ENCODE measurements around the gene CAMKK1. TPM values are rescaled to one million over a fixed set of nuclear protein-coding genes. Genes with fewer than 3 reads are reported as not detected.

CAMKK1 gene
- total RNA-seq, 8 experiments from 2014 or later = 2.2 to 7.7 (median 5.1) TPM

DNA sequence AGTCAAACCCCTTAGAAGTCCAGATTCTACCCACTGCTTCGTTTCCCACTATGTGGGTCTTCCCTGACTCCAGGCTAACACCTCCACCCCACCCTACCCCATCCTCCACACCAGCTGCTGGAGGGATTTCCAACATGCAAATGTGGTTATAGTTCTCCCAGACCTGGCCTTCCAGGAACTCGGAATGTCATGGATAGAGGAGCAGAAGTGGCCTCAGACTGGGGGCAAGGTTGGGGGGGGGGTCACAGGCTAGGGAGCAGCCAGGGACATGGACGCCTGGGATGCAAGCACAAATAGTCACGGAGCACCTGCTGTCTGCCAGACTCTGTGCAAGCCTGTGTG, 2.0 kb downstream of the CAMKK1 start:
- Histone ChIP-seq H3K27ac (no peak overlapping the region), H3K4me1 (replicated peaks in 1 of 2) (peaks cover 32 to 39% of the 10 kb centered on the region in 2 donors), H3K4me3 (no peak overlapping the region)
- 0 to 100% (median 29%) methylated on average over 1 to 3 of the region's 4 CpGs; no CpG with 5 or more reads in 2 of the 10 experiments for WGBS, 10 experiments
- ATAC-seq (replicated peaks in 6 of 8) = no peak
- in situ Hi-C loops (cut with MboI; ENCODE audit: low pct_unique_long_range_greater_than_20kb in 2 of 9, low sequenced_read_pairs in 9 of 9, unreplicated experiment in 9 of 9) = no loop called here

DNA sequence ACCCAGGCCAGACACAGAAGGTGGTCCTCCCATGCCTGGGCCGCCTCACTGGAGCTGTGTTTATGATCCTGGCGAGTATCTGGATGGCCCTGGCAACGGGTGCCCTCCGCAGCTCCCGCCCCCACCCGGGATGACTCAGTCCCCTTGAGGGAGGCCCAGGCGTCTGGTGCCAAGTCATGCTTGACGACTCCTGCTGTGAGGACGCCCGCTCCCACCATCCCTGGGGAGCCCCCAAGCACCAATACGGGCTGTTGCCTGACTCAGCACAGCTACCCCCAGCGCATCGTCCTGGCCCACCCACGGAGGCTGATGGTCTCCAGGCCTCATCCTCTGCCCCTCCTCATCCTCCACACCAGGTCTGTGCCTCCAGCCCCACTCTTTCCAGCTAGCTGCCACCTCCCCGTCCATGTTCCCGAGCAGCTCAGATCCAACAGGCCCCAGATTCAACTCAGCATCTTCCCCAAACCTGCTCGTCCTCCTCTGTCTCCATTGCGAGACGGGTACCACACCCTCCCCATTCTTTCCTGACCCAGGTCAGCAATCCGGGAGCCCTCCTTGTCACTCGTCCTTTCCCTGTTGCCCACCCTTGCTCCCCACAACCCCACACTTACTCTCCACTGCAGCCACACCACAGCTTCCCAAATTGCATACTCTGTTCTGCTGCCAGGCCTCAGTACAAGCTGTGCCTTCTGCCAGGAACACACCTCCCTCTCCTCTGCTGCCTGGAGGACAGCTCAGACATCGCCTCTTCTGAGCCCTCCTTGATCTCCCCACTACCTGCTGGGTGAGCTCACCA, 2.6 kb downstream of the CAMKK1 start:
- 16 to 100% (median 67%) methylated on average over 1 to 8 of the region's 22 CpGs; no CpG with 5 or more reads in 1 of the 10 experiments for WGBS, 10 experiments
- Histone ChIP-seq H3K4me1 (replicated peaks in 1 of 2) (peaks cover 32 to 39% of the 10 kb centered on the region in 2 donors), H3K4me3 (no peak overlapping the region), H3K27ac (no peak overlapping the region)
- in situ Hi-C loops (cut with MboI; ENCODE audit: low pct_unique_long_range_greater_than_20kb in 2 of 9, low sequenced_read_pairs in 9 of 9, unreplicated experiment in 9 of 9) = no loop called here
- ATAC-seq (replicated peaks in 6 of 8) = peak in 3 of 8 experiments; percentile 0 to 1 (median 0)

- 20 to 100% (median 40%) methylated on average over 1 to 3 of the region's 17 CpGs; no CpG with 5 or more reads in 3 of the 10 experiments for WGBS, 10 experiments
- Histone ChIP-seq H3K27ac (peak overlapping the region in 1 of 2 donors; percentile 80), H3K4me1 (replicated peaks in 1 of 2) (peaks cover 32 to 39% of the 10 kb centered on the region in 2 donors), H3K4me3 (no peak overlapping the region)
- in situ Hi-C loops (cut with MboI; ENCODE audit: low pct_unique_long_range_greater_than_20kb in 2 of 9, low sequenced_read_pairs in 9 of 9, unreplicated experiment in 9 of 9) = no loop called here
- no peak for ATAC-seq (replicated peaks in 6 of 8)
Measured at GRCh38 chr17:3889325-3890012, 3.4 kb downstream of the CAMKK1 start.

DNA sequence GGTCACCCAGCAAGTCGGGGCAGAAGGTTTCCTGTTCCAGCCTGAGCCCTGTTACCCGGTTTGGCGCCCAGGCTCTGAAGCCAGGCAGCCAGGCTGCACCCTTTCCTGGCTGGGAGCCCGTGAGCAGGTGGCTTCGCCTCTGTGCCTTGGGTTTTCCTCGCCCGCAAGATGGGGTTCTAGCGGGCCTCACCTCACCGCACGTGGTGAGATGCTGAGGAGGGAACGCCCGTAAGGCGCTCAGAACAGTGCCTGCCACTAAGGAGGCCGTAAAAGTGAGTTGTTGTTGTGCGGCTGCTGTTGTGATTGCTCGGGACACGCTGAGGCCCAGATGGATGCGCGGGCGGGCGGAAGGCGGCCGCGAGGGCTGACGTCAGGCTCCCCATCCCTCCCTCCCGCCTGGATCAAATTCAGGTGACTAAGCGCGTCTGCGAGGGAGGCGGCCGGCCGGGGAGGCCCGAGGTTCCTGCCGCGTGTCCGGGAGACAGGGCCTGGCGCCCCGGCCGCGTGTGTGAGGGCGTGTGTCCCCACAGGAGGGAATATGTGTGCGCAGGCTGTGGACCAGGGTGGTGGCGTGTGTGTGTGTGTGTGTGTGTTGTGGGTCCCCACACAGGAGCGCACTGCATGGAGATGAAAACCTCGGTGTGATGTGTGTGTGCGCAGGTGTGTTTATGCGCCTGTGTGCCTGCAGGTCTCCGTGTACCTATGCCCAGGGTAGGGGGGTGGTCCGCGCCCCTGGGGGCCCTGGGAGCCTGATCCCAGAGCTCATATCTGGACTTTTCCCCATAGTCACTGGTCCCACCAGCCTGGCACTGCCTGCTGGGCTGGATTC, 4.3 kb downstream of the CAMKK1 start:
- Histone ChIP-seq H3K27ac (peak overlapping the region; percentile 77 to 80), H3K4me1 (replicated peaks in 1 of 2) (peaks cover 29 to 35% of the 10 kb centered on the region in 2 donors), H3K4me3 (peak overlapping the region in 1 of 5 donors; percentile 6)
- in situ Hi-C loops (cut with MboI; ENCODE audit: low pct_unique_long_range_greater_than_20kb in 2 of 9, low sequenced_read_pairs in 9 of 9, unreplicated experiment in 9 of 9) = no loop called here
- ATAC-seq (replicated peaks in 6 of 8) = peak; percentile 6 to 51 (median 36)
- 37 to 58% (median 53%) methylated on average over 5 to 6 of the region's 50 CpGs; no CpG with 5 or more reads in 6 of the 10 experiments for WGBS, 10 experiments

DNA sequence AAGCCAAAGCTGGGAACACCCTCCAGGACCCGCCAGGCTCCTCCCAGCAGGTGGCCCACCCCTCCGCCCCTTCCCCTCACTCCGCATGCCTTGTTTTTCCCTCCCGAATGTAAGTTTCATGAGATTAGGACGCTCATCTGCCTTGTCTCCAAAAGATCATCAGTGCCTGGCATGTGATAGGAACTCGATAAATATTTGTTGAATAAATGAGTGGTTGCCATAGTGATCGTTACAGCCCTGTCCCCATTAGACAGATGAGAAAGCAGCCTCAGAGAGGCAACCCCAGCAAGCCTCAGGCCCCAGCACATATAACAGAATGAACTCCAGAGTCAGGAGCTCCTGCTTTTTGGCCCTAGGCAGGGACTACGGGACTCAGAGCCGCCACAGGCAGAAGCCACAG, 5.0 kb downstream of the CAMKK1 start:
- H3K27ac ChIP-seq = peak overlapping the region; percentile 77 to 80
- no peak for ATAC-seq (replicated peaks in 6 of 8)
- in situ Hi-C loops (cut with MboI; ENCODE audit: low pct_unique_long_range_greater_than_20kb in 2 of 9, low sequenced_read_pairs in 9 of 9, unreplicated experiment in 9 of 9) = no loop called here
- H3K4me1 ChIP-seq (replicated peaks in 1 of 2) = peaks cover 27 to 34% of the 10 kb centered on the region in 2 donors
- 33 to 100% (median 48%) methylated on average over 1 to 4 of the region's 9 CpGs; no CpG with 5 or more reads in 5 of the 10 experiments for WGBS, 10 experiments
- no peak overlapping the region for H3K4me3 ChIP-seq

DNA sequence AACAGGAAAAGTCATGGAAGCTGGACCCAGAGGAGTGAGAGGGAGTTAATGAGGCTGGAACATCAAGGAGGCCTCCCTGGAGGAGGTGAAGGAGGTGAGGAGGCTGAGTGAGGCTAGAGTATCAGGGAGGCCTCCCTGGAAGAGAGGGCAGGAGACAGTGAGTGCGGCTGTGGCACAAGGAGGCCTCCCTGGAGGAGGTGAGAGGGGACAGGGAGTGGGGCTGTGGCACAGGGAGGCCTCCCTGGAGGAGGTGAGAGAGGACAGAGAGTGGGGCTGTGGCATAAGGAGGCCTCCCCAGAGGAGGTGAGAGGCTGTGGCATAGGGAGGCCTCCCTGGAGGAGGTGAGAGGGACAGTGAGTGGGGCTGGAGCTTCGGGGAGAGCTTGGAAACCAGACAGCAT, 5.5 kb downstream of the CAMKK1 start:
- WGBS, 10 experiments = 75 to 83% methylated on average over 1 of the region's 2 CpGs; no CpG with 5 or more reads in 8 of the 10 experiments
- Histone ChIP-seq H3K4me3 (no peak overlapping the region), H3K27ac (no peak overlapping the region), H3K4me1 (replicated peaks in 1 of 2) (peaks cover 28 to 35% of the 10 kb centered on the region in 2 donors)
- no peak for ATAC-seq (replicated peaks in 6 of 8)
- in situ Hi-C loops (cut with MboI; ENCODE audit: low pct_unique_long_range_greater_than_20kb in 2 of 9, low sequenced_read_pairs in 9 of 9, unreplicated experiment in 9 of 9) = no loop called here

- WGBS, 10 experiments = 80 to 100% (median 94%) methylated on average over 2 to 7 of the region's 10 CpGs; no CpG with 5 or more reads in 6 of the 10 experiments
- ATAC-seq (replicated peaks in 6 of 8) = no peak
- in situ Hi-C loops (cut with MboI; ENCODE audit: low pct_unique_long_range_greater_than_20kb in 2 of 9, low sequenced_read_pairs in 9 of 9, unreplicated experiment in 9 of 9) = no loop called here
- Histone ChIP-seq H3K4me1 (replicated peaks in 1 of 2) (peaks cover 31 to 37% of the 10 kb centered on the region in 2 donors), H3K27ac (no peak overlapping the region), H3K4me3 (no peak overlapping the region)
Measured at GRCh38 chr17:3886776-3887175, 6.1 kb downstream of the CAMKK1 start.

GRCh38 chr17:3885970-3886369, 6.9 kb downstream of the CAMKK1 start:
- H3K4me3 ChIP-seq = no peak overlapping the region
- 67 to 81% methylated on average over 2 to 4 of the region's 4 CpGs; no CpG with 5 or more reads in 8 of the 10 experiments for WGBS, 10 experiments
- H3K27ac ChIP-seq = no peak overlapping the region
- peaks cover 23 to 29% of the 10 kb centered on the region in 2 donors for H3K4me1 ChIP-seq (replicated peaks in 1 of 2)
- in situ Hi-C loops (cut with MboI; ENCODE audit: low pct_unique_long_range_greater_than_20kb in 2 of 9, low sequenced_read_pairs in 9 of 9, unreplicated experiment in 9 of 9) = no loop called here
- peak in 2 of 8 experiments; percentile 37 to 52 for ATAC-seq (replicated peaks in 6 of 8)

GRCh38 chr17:3885271-3885670, 7.6 kb downstream of the CAMKK1 start:
- ATAC-seq (replicated peaks in 6 of 8) = no peak
- H3K4me1 ChIP-seq (replicated peaks in 1 of 2) = peaks cover 18 to 22% of the 10 kb centered on the region in 2 donors
- in situ Hi-C loops (cut with MboI; ENCODE audit: low pct_unique_long_range_greater_than_20kb in 2 of 9, low sequenced_read_pairs in 9 of 9, unreplicated experiment in 9 of 9) = no loop called here
- no peak overlapping the region for H3K27ac ChIP-seq
- H3K4me3 ChIP-seq = no peak overlapping the region
- 85 to 96% methylated on average over 5 of the region's 14 CpGs; no CpG with 5 or more reads in 8 of the 10 experiments for WGBS, 10 experiments

DNA sequence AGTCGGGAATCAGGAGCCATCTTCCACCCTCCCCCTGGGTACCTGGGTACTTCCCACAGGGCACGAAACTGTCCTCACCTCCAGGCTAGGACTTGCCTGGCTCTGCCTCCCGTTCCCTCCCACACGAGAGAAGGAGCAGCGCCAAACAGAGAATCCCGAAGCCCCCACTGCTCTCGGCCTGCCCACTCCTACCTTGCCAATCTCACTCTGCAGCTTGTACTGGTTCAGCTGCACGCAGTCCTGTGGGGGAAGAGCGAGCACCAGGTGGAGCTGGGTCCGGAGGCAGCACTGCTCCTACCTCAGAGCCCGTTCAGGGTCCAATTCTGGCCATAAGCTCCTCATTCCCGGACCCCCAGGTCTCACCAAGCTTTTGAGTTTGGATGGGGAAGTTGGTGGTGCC, 8.7 kb downstream of the CAMKK1 start:
- no peak for ATAC-seq (replicated peaks in 6 of 8)
- Histone ChIP-seq H3K27ac (no peak overlapping the region), H3K4me3 (no peak overlapping the region), H3K4me1 (replicated peaks in 1 of 2) (peaks cover 24 to 27% of the 10 kb centered on the region in 2 donors)
- in situ Hi-C loops (cut with MboI; ENCODE audit: low pct_unique_long_range_greater_than_20kb in 2 of 9, low sequenced_read_pairs in 9 of 9, unreplicated experiment in 9 of 9) = no loop called here
- WGBS, 10 experiments = 50 to 100% (median 80%) methylated on average over 1 to 5 of the region's 12 CpGs; no CpG with 5 or more reads in 3 of the 10 experiments

GRCh38 chr17:3882276-3882675, 10.6 kb downstream of the CAMKK1 start:
- in situ Hi-C loops (cut with MboI; ENCODE audit: low pct_unique_long_range_greater_than_20kb in 2 of 9, low sequenced_read_pairs in 9 of 9, unreplicated experiment in 9 of 9) = no loop called here
- Histone ChIP-seq H3K4me3 (no peak overlapping the region), H3K27ac (no peak overlapping the region), H3K4me1 (replicated peaks in 1 of 2) (peaks cover 13 to 15% of the 10 kb centered on the region in 2 donors)
- 94 to 100% (median 100%) methylated on average over 1 to 2 of the region's 4 CpGs; no CpG with 5 or more reads in 7 of the 10 experiments for WGBS, 10 experiments
- no peak for ATAC-seq (replicated peaks in 6 of 8)

- ATAC-seq (replicated peaks in 6 of 8) = no peak
- in situ Hi-C loops (cut with MboI; ENCODE audit: low pct_unique_long_range_greater_than_20kb in 2 of 9, low sequenced_read_pairs in 9 of 9, unreplicated experiment in 9 of 9) = no loop called here
- Histone ChIP-seq H3K4me3 (no peak overlapping the region), H3K4me1 (replicated peaks in 1 of 2) (peaks cover 13 to 15% of the 10 kb centered on the region in 2 donors), H3K27ac (no peak overlapping the region)
- 70 to 100% (median 91%) methylated on average over 1 to 7 of the region's 7 CpGs; no CpG with 5 or more reads in 3 of the 10 experiments for WGBS, 10 experiments
Measured at GRCh38 chr17:3880983-3881382, 11.9 kb downstream of the CAMKK1 start.

All from motor neuron (in vitro differentiated cells).